ENCODE results near the gene SFXN2.
"Not testable (repeated sequence)": the region's sequence is repeated elsewhere in the genome, so short reads cannot be mapped to it uniquely, and the experiment has no call there.

Gene SFXN2

DNA sequence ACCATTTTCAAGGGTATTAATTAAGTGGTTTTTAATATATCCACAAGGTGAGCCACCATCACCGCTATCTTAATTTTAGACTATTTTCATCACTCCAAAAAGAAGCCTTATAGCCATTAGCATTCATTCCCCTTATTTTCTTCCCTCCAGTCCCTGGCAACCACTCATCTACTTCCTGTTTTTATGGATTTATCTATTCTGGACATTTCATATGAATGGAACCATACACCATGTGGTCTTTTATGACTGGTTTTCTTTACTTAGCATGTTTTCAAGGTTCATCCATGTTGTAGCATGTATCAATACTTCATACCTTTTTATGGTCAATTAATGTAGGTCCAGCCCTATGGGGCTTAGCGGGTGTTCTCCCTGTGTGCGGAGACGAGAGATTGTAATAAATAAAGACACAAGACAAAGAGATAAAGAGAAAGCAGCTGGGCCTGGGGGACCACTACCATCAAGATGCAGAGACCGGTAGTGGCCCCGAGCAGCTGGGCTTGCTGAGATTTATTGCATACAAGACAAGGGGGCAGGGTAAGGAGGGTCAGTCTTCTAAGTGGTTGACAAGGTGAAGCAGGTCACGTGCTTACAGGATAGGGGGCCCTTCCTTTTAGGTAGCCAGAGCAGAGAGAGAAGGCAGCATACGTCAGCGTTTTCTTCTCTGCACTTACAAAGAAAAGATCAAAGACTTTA is 44.0 kb downstream of the SFXN2 start:
- no peak for DNase-seq

- DNase-seq, result not testable (repeated sequence)
Measured at GRCh38 chr10:102758933-102759262, 44.5 kb downstream of the SFXN2 start.

- no peak for DNase-seq
Measured at GRCh38 chr10:102759497-102760210, 45.2 kb downstream of the SFXN2 start.

DNA sequence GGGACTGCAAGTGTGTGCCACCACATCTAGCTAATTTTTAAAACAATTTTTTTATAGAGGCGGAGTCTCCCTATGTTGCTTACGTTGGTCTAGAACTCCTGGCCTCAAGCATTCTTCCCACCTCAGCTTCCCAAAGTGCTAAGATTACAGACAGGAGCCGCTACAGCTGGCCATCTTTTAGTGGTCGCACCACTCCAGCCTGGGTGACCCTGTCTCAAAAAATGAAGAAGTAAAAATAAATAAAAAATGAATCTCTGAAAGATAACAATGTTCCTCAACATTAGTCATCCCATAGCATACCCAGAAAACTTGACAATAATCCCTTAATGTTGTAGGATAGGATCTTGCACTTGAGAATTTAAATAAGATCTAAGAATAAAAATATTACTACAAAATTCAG is 47.5 kb downstream of the SFXN2 start:
- no peak for DNase-seq

DNA sequence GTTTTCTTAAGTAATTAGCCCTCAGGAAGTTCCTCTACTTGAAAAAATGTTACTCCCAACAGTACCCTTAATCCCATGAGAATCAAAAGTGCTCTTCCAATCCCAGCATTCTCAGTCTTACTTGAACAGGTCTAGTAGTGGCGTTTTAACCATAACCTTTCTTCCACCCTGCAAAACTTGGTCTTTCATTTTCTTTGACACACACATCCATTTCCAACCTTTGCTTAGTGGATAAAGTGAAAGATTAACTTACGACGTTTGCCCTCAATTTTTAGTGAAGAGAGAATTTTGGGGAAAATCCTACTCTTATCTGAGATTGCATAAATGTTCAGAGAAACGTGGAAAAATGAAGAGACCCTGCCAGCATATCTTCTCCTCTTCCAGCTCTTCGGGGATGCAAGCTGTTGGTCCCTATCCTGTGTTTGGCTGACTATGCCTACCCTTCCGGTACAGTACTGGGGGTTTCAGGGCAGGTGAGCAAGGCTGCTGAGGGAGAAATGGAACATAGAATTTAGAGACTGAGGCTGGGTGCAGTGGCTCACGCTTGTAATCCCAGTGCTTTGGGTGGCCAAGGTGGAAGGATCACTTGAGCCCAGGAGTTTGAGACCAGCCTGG is 48.1 kb downstream of the SFXN2 start:
- no peak for DNase-seq

GRCh38 chr10:102763037-102763607 is 48.7 kb downstream of the SFXN2 start:
- no peak for DNase-seq

DNA sequence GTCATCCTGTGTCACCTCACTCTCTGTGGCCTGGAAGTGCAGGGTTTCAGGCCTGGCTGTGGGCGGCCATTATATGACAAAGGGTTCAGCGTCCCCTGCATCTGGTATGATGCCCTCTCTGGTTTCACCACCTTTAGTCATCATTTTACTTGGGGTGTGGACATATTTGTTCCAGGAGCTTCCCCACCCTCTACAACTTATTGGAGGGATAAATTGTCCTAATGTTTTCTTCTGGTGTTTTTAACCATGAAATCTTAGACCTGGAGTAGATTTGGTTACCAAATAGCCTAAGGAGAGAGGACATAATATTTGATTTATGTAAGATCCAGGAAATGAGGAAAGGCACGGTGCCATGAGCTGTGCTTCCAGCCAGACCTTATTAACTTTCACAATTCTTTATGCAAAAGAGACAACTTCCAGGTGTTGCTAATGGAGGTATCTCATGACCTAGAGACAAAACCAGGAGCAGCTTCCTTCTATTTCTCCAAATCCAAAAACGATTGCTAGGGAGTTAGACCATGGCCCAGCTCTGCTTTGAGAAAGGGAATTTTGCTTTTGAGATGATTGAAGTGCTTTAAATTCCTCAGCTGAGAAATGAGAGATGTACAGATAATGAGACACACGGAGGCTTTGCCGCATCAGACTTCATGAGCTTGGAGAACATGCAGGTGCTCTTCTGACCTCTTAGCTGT is 50.2 kb downstream of the SFXN2 start:
- no peak for DNase-seq

- DNase-seq, result no peak
Measured at GRCh38 chr10:102765336-102765735, 50.9 kb downstream of the SFXN2 start.

DNA sequence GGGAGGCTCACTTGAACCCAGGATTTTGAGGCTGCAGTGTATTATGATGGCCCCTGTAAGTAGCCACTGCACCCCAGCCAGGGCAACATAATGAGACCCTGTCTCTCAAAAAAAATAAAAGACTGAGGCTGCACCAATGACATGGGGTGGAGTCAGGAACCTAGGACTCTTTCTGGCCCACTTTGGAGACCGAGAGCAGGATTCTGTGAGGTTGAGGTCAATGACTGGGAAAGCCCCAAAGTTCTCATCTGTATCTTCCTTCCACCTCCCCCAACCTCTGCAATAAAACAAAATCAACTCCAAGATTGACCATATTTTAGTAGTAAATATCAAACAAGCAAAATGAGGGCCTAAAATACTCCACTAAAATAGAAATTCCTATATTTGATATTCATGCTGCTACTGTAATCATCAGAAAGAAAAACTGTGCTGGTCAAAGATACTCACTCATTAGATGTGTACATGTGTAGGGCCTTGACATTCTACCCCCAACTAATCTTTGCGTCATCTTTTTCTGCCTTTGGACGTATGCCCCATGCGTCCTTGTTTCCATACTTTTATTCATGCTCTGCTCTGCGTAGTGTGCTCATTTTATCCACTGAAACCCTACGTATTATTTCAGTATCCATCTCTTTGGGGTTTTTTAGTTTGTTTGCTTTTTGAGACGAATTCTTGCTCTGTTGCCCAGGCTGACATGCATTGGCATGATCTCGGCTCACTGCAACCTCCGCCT is 53.2 kb downstream of the SFXN2 start:
- DNase-seq, result no peak

GRCh38 chr10:102769375-102770107 is 55.1 kb downstream of the SFXN2 start:
- DNase-seq, result no peak

- no peak for DNase-seq
Measured at GRCh38 chr10:102770108-102770482, 55.7 kb downstream of the SFXN2 start.

DNA sequence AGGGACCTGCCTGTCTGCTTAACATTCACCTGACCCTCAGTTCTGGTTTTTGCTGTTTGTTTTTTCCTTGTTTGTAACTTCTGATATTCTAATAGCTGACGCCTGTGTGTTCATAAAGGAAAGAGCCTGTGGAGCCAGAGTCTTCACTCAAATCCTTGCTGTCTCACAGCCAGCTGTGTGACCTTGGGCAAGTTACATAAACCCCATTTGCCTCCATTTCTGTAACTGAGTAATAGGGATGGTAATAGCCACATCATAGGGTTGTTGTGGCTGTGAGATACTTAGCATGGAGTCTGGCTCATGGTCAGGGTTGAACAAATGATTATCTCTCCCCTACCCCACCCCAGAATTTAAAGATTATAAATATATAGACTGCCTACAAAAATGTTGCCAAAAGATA is 56.4 kb downstream of the SFXN2 start:
- no peak for DNase-seq

DNA sequence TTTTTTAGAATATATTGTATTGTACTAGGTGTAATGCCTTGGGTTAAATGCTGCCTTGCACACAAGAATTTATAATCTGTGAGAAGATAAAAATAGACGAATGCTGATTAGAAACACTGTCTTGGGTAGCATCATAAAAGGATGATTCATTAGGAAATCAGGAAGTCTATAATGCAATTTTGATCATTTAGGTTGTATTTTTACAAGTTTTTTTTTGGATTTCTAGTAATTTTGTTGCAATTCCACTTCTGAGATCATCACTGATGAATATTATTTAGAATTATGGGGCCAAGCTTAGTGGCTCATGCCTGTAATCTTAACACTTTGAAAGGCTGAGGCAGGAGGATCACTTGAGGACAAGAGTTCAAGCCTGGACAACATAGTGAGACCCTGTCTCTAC is 58.9 kb downstream of the SFXN2 start:
- no peak for DNase-seq

GRCh38 chr10:102773986-102774385 is 59.5 kb downstream of the SFXN2 start:
- no peak for DNase-seq

- DNase-seq, result no peak
Measured at GRCh38 chr10:102775201-102775934, 60.9 kb downstream of the SFXN2 start.

DNA sequence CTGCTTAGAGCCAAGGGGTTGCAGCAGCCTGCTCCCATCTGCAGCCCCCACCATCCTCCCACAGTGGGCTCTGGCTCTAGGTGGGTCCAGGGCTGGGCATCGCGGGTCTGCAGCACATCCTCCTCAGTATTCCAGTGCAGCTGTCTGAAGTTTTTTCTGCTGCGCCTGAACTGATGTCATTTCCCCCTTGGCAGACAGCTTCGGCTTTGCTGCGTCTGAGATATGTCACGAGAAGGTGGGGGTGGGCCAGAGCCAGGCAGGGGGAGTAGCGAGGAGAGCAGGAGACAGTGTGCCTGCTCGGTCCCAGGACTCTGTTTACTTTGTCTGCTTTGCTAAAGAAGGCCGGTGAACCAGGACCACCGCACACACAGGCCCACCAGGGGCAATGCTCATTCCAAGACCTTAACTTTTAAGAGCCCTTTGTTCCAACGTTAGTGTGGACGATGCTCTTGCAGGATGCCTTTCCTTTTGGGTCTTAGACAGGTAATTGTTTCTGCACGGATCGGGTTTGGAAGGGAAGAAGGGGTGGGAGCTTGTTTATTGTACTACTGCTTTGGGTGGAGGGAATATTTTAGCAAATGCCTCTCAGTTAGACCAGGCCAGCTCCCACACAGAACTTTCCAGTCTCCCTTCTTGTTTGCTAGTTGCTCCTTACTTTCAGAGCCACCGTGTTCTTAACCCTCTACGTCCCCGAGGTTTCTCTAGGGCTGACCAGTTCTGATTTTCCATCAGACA is 61.7 kb downstream of the SFXN2 start:
- DNase-seq, result no peak

DNA sequence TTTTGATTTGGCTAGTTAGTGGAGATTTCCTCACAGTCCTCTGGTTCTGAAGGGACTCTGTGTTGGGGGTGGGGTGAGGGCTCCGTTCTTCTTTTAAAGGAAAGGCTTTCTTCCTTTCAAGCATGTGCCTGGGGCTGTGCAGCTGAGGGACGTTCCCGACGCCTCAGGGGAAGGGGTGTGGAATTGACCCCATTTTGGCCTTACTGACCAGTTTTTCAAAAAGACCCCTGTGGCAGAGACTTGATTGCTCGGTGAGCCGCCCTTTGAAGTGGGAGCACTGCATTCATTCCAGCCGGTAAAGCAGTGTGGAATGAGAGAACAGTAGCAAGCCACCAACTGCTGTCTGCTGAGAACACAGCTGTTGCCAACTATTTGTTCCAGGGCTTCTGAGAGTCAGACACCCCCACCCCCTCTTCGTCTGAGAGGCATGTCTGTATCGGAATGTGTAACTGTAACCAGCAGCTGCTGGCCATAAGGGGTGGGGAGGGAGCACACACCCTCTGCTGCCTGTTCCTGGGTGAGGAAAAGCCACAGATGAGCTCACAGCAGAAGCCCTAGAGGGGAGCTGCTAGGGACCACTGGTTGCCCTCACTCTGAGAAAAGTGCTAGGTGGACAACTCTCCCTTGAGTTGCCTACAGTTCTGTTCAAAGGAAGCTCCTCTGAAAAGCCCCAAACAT is 62.5 kb downstream of the SFXN2 start:
- no peak for DNase-seq

DNA sequence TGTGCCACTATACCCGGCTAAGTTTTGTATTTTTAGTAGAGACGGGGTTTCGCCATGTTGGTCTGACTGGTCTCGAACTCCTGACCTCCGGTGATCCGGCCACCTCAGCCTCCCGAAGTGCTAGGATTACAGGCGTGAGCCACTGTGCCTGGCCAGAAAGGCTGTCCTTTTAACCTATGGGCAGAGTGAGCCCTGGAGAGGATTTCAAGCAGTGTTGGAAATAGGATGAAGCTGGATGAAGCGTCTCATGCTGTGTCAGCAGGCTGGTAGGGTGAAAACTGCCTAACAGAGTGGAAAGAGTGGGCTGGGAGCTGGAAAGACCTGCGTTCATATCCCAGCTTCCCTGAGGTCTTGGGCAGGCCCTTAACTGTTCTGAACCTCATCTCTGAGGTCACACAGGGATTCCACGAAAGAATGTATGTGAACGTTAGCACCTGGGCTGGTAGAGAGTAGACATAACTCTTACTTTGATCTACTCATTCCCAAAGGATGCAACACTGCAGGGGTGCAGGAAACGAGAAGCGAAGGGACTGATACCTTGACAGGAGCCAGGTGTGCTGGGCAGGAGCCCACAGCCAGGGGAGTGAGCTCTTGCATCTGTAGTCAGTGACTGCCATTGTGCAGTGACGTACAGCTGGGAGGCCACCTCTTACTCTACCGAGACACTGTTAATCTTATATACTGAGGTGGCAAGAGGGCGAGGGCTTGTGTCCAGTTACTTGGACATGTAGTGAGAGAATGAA is 63.4 kb downstream of the SFXN2 start:
- DNase-seq, result no peak

DNA sequence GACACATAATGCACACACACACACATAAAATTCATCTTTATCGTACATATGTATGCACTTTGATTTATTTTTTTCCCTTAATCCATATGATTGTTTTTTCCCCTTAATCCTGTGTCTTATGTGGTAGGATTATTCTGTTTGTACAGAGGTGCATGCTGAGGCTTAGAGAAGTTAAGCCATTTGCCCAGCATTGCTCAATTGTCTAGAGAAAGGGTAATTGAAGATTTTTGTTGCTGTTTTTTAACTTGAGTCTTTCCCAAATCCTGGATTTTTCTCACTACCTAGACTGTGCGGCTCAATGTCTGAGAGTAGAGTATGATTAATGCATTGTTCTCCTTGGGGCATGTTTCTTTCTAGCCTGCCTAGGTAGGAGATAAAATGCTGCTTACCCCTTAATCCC is 64.3 kb downstream of the SFXN2 start:
- DNase-seq, result no peak
